Glutamatergic neuron (in vitro differentiated cells): ENCODE measurements around the gene RPL27A. TPM values are rescaled to one million over a fixed set of nuclear protein-coding genes. Genes with fewer than 3 reads are reported as not detected.
A peak's percentile ranks its signal among the peaks of the same experiment; 100 is the strongest.

Source experiments
- DNase-seq: peaks from one replicate; pipeline ENCODE4 v3.0.0; 2022
- H3K27ac Mint-ChIP-seq: one replicate; pipeline ENCODE4 v1.8.0; 2020; ENCODE audit warnings: mild to moderate bottlenecking, mixed read lengths, inconsistent platforms; ENCODE audit not compliant: unreplicated experiment
- H3K27me3 Mint-ChIP-seq: one replicate; pipeline ENCODE4 v1.8.0; 2020; ENCODE audit warnings: mild to moderate bottlenecking, moderate library complexity, mixed read lengths, inconsistent platforms; ENCODE audit not compliant: unreplicated experiment
- H3K36me3 Mint-ChIP-seq: one replicate; pipeline ENCODE4 v1.8.0; 2020; ENCODE audit warnings: mild to moderate bottlenecking, mixed read lengths, inconsistent platforms; ENCODE audit not compliant: unreplicated experiment
- H3K4me1 Mint-ChIP-seq: one replicate; pipeline ENCODE4 v1.8.0; 2020; ENCODE audit warnings: mild to moderate bottlenecking, low read depth, mixed read lengths, inconsistent platforms; ENCODE audit not compliant: unreplicated experiment
- H3K4me3 Mint-ChIP-seq: one replicate; pipeline ENCODE4 v1.8.0; 2020; ENCODE audit warnings: mild to moderate bottlenecking, mixed read lengths, inconsistent platforms; ENCODE audit not compliant: unreplicated experiment
- H3K9me3 Mint-ChIP-seq: one replicate; pipeline ENCODE4 v1.8.0; 2020; ENCODE audit warnings: mild to moderate bottlenecking, moderate library complexity, mixed read lengths, inconsistent platforms; ENCODE audit not compliant: unreplicated experiment
- total RNA-seq: library from RNA; stranded (reverse); fragmentation: NEBNext Ultra II Directional; extraction: Animal tissue kit (Norgen Biotek cat#: 25700); gene quantifications from one replicate; pipeline ENCODE4 v1.2.1, GENCODE V29; 2021; ENCODE audit not compliant: unreplicated experiment
- TF ChIP-seq, protein P1 (sequence below): fragments of 200-600 bp; sonication (generic); IDR thresholded peaks from one replicate; pipeline ENCODE4 v1.5.0; 2021; ENCODE audit not compliant: partially characterized antibody, unreplicated experiment

The RPL27A gene
- total RNA-seq, 1 donor from 2014 or later = 398 TPM

DNA sequence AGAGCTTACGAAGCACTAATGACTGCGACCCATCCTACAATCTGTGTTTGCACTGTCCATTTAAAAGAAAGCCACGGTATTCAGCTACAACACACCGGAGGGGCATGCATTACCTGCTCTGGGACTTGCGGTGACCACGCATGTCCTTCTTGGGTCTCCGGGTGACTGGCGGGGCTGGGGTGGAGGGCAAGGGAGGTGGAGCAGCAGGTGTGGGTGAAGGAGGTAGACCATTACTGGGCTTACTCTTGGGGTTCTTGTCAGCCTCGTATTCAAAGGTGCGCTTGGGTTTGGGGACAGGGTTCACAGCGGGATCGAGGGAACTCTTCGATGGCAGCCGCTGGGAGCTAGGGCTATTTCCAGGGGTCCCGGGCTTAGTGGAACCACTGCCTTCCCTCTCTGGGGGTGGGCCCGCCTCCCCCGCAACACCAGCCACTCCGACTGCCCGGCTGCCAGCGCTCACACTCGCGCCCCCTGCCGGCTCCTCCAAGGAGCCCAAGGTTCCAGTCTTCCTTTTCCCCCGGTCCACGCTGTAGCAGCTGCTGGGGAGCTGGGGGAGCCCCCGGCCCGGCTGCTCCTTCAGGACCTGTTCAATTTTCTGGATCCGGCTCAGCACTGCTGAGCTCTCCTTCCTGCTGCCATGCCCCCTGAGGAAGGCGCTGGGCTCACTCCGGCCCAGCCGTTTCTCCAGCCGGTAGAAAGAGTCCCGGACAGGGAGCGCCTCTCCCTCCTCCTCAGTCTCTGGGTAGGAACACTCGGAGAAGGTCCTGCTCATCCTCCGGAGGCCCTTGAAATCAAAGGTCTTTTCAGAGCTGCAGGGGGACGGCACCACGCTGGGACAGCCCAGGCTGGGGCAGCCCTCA, 47.5 kb downstream of the RPL27A start:
- TF ChIP-seq, protein P1, sequence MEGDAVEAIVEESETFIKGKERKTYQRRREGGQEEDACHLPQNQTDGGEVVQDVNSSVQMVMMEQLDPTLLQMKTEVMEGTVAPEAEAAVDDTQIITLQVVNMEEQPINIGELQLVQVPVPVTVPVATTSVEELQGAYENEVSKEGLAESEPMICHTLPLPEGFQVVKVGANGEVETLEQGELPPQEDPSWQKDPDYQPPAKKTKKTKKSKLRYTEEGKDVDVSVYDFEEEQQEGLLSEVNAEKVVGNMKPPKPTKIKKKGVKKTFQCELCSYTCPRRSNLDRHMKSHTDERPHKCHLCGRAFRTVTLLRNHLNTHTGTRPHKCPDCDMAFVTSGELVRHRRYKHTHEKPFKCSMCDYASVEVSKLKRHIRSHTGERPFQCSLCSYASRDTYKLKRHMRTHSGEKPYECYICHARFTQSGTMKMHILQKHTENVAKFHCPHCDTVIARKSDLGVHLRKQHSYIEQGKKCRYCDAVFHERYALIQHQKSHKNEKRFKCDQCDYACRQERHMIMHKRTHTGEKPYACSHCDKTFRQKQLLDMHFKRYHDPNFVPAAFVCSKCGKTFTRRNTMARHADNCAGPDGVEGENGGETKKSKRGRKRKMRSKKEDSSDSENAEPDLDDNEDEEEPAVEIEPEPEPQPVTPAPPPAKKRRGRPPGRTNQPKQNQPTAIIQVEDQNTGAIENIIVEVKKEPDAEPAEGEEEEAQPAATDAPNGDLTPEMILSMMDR = no peak
- Mint-ChIP-seq H3K27ac (no peak overlapping the region), H3K4me1 (peaks cover 9% of the 10 kb centered on the region), H3K27me3 (peaks cover 4% of the 10 kb centered on the region), H3K4me3 (no peak overlapping the region), H3K36me3 (no peaks in the 10 kb centered on the region), H3K9me3 (peaks cover 4% of the 10 kb centered on the region)
- DNase-seq = no peak

DNA sequence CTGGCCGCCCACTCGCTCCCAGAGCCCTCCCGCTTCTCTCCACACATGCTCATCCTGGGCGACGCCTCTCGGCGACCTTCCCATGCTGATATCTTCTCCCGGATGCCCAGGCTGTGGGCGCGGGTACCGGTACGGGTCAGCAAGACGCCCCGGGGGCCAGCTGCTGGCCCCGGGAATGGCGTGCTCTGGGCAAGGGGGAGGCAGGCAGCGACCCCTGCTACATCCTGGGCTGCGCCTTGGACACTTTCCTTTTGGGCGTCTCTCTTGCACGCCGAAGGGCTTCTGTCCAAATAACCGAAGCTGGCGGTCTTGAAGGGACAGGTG, 48.1 kb downstream of the RPL27A start:
- Mint-ChIP-seq H3K9me3 (peaks cover 5% of the 10 kb centered on the region), H3K36me3 (no peaks in the 10 kb centered on the region), H3K4me1 (peaks cover 9% of the 10 kb centered on the region), H3K27me3 (peaks cover 4% of the 10 kb centered on the region), H3K27ac (no peak overlapping the region), H3K4me3 (no peak overlapping the region)
- TF ChIP-seq, protein P1 = no peak
- DNase-seq = no peak

DNA sequence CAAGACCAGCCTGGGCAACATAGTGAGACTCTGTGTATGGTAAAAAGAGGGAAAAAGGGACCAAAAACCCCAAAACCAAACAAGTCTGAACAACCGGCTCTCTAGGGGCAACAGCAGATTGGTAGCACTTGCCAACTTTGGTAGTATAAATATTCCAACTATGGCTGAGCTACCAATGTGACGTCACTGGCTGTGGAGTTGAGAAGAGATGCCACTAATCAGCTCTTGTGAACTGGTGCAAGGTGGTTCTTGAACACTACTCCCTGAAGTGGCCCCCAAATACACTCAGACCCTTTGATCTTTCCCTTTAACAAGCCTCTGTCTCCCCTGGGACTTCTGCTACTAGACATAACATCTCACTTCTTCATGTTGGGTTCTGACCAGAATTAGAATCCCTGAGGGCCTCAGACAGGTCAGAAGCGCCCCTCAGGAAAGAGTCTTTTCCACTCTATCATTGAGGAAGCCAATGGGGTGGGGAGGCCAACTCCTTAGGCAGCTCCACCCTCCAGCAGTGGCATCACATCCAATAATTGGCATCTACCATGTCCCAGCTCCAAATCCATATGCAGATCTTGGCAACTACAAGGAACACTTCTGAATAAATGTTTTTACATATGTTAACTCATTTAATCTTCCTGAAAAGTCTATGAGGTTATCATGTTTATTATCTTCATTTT, 49.2 kb downstream of the RPL27A start:
- H3K27ac Mint-ChIP-seq = no peak overlapping the region
- H3K9me3 Mint-ChIP-seq = peaks cover 5% of the 10 kb centered on the region
- H3K36me3 Mint-ChIP-seq = no peaks in the 10 kb centered on the region
- no peak for DNase-seq
- peaks cover 9% of the 10 kb centered on the region for H3K4me1 Mint-ChIP-seq
- H3K4me3 Mint-ChIP-seq = no peak overlapping the region
- H3K27me3 Mint-ChIP-seq = peaks cover 4% of the 10 kb centered on the region
- TF ChIP-seq, protein P1 = no peak

DNA sequence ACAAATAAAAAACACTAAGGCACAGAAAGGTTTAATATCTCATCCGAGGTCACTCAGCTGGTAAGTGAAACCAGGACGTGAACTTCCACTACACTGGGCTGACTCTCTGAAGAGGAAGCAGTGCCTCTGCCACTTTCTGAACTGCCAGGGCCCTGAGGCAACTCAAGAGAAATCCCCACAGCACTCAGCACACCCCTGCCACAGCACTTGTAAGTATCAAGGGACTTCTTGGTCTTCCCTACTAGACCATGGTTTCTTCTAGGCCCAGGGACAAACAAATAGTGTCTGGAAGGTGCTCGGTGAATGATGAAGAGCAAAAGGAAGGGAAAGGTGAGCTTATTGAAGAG, 49.7 kb downstream of the RPL27A start:
- peak overlapping the region; percentile 43 for H3K4me3 Mint-ChIP-seq
- no peak overlapping the region for H3K27ac Mint-ChIP-seq
- peaks cover 9% of the 10 kb centered on the region for H3K4me1 Mint-ChIP-seq
- no peaks in the 10 kb centered on the region for H3K36me3 Mint-ChIP-seq
- TF ChIP-seq, protein P1 = no peak
- peaks cover 4% of the 10 kb centered on the region for H3K27me3 Mint-ChIP-seq
- H3K9me3 Mint-ChIP-seq = peaks cover 5% of the 10 kb centered on the region
- DNase-seq = no peak

DNA sequence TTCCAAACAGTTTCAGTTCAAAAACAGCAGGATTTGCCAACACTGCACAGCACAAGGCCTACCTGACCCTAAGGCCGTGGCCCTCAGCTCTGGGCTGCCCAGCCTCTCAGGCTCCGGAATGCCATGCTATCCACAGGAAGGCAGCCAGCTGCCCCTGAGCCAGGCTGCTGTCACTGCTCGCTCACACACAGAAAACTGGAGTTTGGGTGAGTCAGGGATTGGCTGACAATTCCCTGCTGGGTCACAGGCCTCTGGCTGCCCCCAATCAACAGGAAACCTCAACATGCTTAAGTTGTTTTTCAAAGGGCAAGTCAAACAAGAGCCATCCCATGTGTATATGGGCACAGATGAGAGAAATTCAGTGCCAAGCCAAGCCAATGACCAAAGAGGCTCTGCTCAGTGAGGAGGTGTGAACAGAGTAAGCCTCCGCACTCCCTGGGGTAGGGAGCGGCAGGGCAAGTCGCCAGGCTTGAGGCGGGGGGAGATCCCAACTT, 50.2 kb downstream of the RPL27A start:
- Mint-ChIP-seq H3K36me3 (no peaks in the 10 kb centered on the region), H3K4me1 (peaks cover 9% of the 10 kb centered on the region), H3K4me3 (no peak overlapping the region), H3K27me3 (peaks cover 4% of the 10 kb centered on the region), H3K9me3 (peaks cover 5% of the 10 kb centered on the region), H3K27ac (no peak overlapping the region)
- TF ChIP-seq, protein P1 = no peak
- no peak for DNase-seq
